ENCODE measurements around the gene MYRFL. TPM values are rescaled to one million over a fixed set of nuclear protein-coding genes. Genes with fewer than 3 reads are reported as not detected.

The MYRFL gene
- total RNA-seq, 4 donors from 2014 or later: 0.27 to 3.3 (median 1.5) TPM

DNA sequence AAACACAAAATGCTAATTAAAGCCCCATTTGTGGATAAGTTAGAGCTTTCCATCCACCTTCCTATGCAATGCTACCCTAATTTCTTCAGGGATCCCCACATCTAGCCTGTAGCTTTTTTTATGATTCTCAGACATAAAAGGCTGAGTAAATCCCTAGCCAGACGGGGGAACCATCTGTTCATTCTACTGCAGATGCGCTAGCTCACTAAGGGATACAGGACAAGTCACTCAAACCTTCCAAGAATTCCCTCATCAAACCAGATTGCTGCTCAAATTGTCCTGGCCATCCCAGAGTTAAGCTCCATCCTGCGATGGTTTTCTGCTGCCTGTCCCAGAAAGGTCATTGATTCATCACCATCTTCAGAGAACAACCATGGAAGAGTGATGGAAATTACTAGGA is 56.7 kb downstream of the MYRFL start:
- no peak overlapping the region for H3K4me3 ChIP-seq (ENCODE audit: low read depth, poor library complexity, severe bottlenecking)
- intact Hi-C loops (cut with DNase I; ENCODE audit: low total_unique reads): loop anchor here (5.0 to 10.0 kb wide), 2 partner anchors 696 to 843 kb away; no protein-coding TSS in a partner anchor
- no peak for DNase-seq (ENCODE audit: low spot score in 2 of 2)
- 77 to 93% methylated on average over 3 of the region's 3 CpGs for WGBS, 2 donors
- TF ChIP-seq POLR2A (IDR thresholded peaks at IDR 0.05): no peak
- TF ChIP-seq, protein P1, sequence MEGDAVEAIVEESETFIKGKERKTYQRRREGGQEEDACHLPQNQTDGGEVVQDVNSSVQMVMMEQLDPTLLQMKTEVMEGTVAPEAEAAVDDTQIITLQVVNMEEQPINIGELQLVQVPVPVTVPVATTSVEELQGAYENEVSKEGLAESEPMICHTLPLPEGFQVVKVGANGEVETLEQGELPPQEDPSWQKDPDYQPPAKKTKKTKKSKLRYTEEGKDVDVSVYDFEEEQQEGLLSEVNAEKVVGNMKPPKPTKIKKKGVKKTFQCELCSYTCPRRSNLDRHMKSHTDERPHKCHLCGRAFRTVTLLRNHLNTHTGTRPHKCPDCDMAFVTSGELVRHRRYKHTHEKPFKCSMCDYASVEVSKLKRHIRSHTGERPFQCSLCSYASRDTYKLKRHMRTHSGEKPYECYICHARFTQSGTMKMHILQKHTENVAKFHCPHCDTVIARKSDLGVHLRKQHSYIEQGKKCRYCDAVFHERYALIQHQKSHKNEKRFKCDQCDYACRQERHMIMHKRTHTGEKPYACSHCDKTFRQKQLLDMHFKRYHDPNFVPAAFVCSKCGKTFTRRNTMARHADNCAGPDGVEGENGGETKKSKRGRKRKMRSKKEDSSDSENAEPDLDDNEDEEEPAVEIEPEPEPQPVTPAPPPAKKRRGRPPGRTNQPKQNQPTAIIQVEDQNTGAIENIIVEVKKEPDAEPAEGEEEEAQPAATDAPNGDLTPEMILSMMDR (IDR thresholded peaks at IDR 0.05): no peak

DNA sequence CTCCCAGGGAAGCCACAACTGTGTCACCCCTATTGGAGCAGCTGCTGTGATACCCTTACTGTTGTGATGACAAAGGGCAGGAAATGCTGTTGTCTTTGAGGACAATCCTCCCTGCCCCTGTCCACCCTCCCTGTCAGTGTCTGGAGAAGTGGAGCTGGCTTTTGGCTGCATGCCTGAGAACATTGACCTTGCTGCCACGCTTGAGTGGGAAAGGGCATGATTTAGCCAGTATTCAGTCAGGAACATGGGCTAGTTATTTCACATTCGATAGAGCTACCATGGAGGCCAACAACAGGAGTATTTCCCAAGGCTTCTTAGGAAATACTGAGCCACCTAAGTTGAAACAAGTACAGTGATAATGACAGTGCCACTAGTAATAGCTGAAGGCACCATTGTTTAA is 59.4 kb downstream of the MYRFL start:
- intact Hi-C loops (cut with DNase I; ENCODE audit: low total_unique reads): loop anchor here (5.0 to 10.0 kb wide), 2 partner anchors 693 to 840 kb away; no protein-coding TSS in a partner anchor
- WGBS, 2 donors: 76 to 91% methylated on average over 2 of the region's 2 CpGs
- TF ChIP-seq POLR2A (IDR thresholded peaks at IDR 0.05): no peak
- TF ChIP-seq, protein P1 (IDR thresholded peaks at IDR 0.05): no peak
- no peak for DNase-seq (ENCODE audit: low spot score in 2 of 2)
- H3K4me3 ChIP-seq (ENCODE audit: low read depth, poor library complexity, severe bottlenecking): no peak overlapping the region

DNA sequence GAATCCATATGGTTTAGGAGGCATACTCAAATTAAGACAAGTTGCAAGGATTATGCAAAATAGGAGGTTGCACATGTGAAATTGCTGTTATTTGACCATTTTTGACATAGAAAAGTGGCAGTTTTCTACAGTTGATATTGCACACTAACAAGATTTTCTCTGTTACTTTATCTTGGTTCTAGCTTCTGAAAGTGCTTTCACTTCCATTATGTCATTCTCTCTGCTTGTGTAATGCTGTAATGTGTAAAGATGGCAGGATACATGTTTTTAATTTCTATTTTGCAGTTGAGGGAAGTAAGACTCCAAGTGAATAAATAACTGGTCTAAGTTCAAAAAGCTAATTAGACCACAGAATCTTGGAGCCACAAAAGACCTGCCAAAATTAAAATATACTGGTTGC is 60.6 kb downstream of the MYRFL start:
- TF ChIP-seq, protein P1 (IDR thresholded peaks at IDR 0.05): no peak
- no peak for TF ChIP-seq POLR2A (IDR thresholded peaks at IDR 0.05)
- DNase-seq (ENCODE audit: low spot score in 2 of 2): no peak
- intact Hi-C loops (cut with DNase I; ENCODE audit: low total_unique reads): loop anchor here (10.0 kb wide), 1 partner anchor 839 kb away; no protein-coding TSS in a partner anchor

DNA sequence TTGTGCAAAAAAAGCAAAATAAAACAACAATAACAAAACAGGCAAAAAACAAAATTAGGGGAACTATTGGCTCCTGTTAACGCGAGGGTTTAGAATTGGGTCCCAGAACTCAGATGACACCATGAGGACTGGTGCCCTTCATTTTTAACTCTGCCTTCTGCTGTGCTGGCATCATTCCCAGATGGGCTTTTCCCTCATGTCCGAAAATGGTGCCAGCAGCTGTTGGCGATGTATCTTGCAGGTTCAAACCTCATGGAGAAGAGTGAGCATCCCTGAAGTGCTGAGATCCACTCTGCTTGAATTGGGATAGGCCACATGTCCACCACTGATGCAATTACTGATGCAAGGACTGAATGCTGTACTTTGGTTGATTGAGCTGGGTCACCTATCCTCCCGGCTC is 61.1 kb downstream of the MYRFL start:
- H3K4me3 ChIP-seq (ENCODE audit: low read depth, poor library complexity, severe bottlenecking): no peak overlapping the region
- TF ChIP-seq, protein P1 (IDR thresholded peaks at IDR 0.05): no peak
- TF ChIP-seq POLR2A (IDR thresholded peaks at IDR 0.05): no peak
- intact Hi-C loops (cut with DNase I; ENCODE audit: low total_unique reads): loop anchor here (10.0 kb wide), 1 partner anchor 839 kb away; no protein-coding TSS in a partner anchor
- no peak for DNase-seq (ENCODE audit: low spot score in 2 of 2)
- 63 to 69% methylated on average over 5 of the region's 5 CpGs for WGBS, 2 donors

More for the DNA sequence above, 60.6 kb downstream of the MYRFL start:
- no peak overlapping the region for H3K4me3 ChIP-seq (ENCODE audit: low read depth, poor library complexity, severe bottlenecking)

DNA sequence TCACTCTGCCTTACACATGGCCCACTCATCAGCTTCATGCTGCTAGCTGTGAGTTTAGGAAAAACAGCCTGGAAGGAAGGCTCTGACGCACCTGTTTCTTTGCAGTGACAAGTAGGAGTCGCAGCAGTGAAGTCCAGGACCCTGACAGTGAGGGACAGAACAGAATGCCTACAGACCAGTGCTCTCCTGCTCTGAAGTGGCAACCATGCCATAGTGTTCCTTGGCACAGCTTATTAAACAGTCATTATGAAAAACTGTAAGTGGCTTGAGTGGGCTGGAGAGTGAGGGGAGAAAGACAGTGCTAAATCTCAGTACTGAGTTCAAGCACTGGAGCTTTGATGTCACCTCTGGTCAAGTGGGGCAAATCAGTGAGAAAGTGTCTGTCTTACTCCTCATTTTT is 61.7 kb downstream of the MYRFL start:
- intact Hi-C loops (cut with DNase I; ENCODE audit: low total_unique reads): loop anchor here (10.0 kb wide), 1 partner anchor 838 kb away; no protein-coding TSS in a partner anchor
- 92 to 97% methylated on average over 2 of the region's 2 CpGs for WGBS, 2 donors

More for the DNA sequence above, 61.7 kb downstream of the MYRFL start:
- TF ChIP-seq POLR2A (IDR thresholded peaks at IDR 0.05): no peak
- TF ChIP-seq, protein P1 (IDR thresholded peaks at IDR 0.05): no peak
- DNase-seq (ENCODE audit: low spot score in 2 of 2): no peak
- H3K4me3 ChIP-seq (ENCODE audit: low read depth, poor library complexity, severe bottlenecking): no peak overlapping the region

All from lower leg skin (tissue), 4 donors.